Measurements from ENCODE around the gene CALML5. TPM values are rescaled to one million over a fixed set of nuclear protein-coding genes. Genes with fewer than 3 reads are reported as not detected.

Gene CALML5
- total RNA-seq, 1 donor from 2014 or later, result not detected

GRCh38 chr10:5497948-5498730, 1.2 kb downstream of the CALML5 start:
- Histone ChIP-seq H3K4me3 (no peak overlapping the region), H3K27me3 (no peaks in the 10 kb centered on the region), H3K4me2 (no peak overlapping the region), H2AFZ (replicated peaks) (no peak overlapping the region), H4K20me1 (ENCODE audit: low read depth) (no peaks in the 10 kb centered on the region), H3K4me1 (peaks cover 6% of the 10 kb centered on the region), H3K79me2 (ENCODE audit: low read depth) (no peaks in the 10 kb centered on the region), H3F3A (ENCODE audit: low read depth) (no peaks in the 10 kb centered on the region), H3K27ac (no peak overlapping the region), H3K9ac (no peak overlapping the region), H3K36me3 (no peaks in the 10 kb centered on the region), H3K9me3 (ENCODE audit: low read depth) (no peaks in the 10 kb centered on the region)
- Mint-ChIP-seq H3K4me3 (no peak overlapping the region), H3K27me3 (ENCODE audit: insufficient read depth, low read depth) (peaks cover 17% of the 10 kb centered on the region), H3K27ac (no peak overlapping the region), H3K9me3 (no peaks in the 10 kb centered on the region), H3K4me1 (peaks cover 11% of the 10 kb centered on the region), H3K36me3 (no peaks in the 10 kb centered on the region)
- DNase-seq (ENCODE audit: low spot score), result no peak
- no peak for TF ChIP-seq EZH2 (IDR thresholded peaks at IDR 0.05)
- TF ChIP-seq CTCF (IDR thresholded peaks at IDR 0.05), result no peak
- no peak for TF ChIP-seq EZH2phosphoT487 (IDR thresholded peaks at IDR 0.05)

- H3K27ac ChIP-seq, result no peak overlapping the region
- H3K79me2 ChIP-seq (ENCODE audit: low read depth), result no peaks in the 10 kb centered on the region
- H3K4me2 ChIP-seq, result no peak overlapping the region
- no peaks in the 10 kb centered on the region for H3K9me3 ChIP-seq (ENCODE audit: low read depth)
- no peak overlapping the region for H3K27ac Mint-ChIP-seq
- no peaks in the 10 kb centered on the region for H3K36me3 Mint-ChIP-seq
- peaks cover 10% of the 10 kb centered on the region for H3K4me1 Mint-ChIP-seq
- H3K4me3 Mint-ChIP-seq, result no peak overlapping the region
- H3F3A ChIP-seq (ENCODE audit: low read depth), result no peaks in the 10 kb centered on the region
- no peaks in the 10 kb centered on the region for H3K27me3 ChIP-seq
- H3K27me3 Mint-ChIP-seq (ENCODE audit: insufficient read depth, low read depth), result peaks cover 17% of the 10 kb centered on the region
- no peak overlapping the region for H3K9ac ChIP-seq
- H3K9me3 Mint-ChIP-seq, result no peaks in the 10 kb centered on the region
- no peaks in the 10 kb centered on the region for H3K36me3 ChIP-seq
- no peak for TF ChIP-seq CTCF (IDR thresholded peaks at IDR 0.05)
- TF ChIP-seq EZH2phosphoT487 (IDR thresholded peaks at IDR 0.05), result no peak
- TF ChIP-seq EZH2 (IDR thresholded peaks at IDR 0.05), result no peak
- peaks cover 6% of the 10 kb centered on the region for H3K4me1 ChIP-seq
- H4K20me1 ChIP-seq (ENCODE audit: low read depth), result no peaks in the 10 kb centered on the region
- no peak overlapping the region for H3K4me3 ChIP-seq
- no peak for DNase-seq (ENCODE audit: low spot score)
- no peak overlapping the region for H2AFZ ChIP-seq (replicated peaks)
Observed at GRCh38 chr10:5497289-5497688, 2.1 kb downstream of the CALML5 start.

GRCh38 chr10:5496261-5497250, 2.8 kb downstream of the CALML5 start:
- Mint-ChIP-seq H3K27me3 (ENCODE audit: insufficient read depth, low read depth) (peaks cover 17% of the 10 kb centered on the region), H3K9me3 (no peaks in the 10 kb centered on the region), H3K4me3 (no peak overlapping the region), H3K4me1 (peaks cover 10% of the 10 kb centered on the region), H3K27ac (no peak overlapping the region), H3K36me3 (no peaks in the 10 kb centered on the region)
- TF ChIP-seq EZH2phosphoT487 (IDR thresholded peaks at IDR 0.05) (no peak), EZH2 (IDR thresholded peaks at IDR 0.05) (no peak), CTCF (IDR thresholded peaks at IDR 0.05) (no peak)
- H3K9ac ChIP-seq, result no peak overlapping the region
- no peak overlapping the region for H3K4me2 ChIP-seq
- no peaks in the 10 kb centered on the region for H3K79me2 ChIP-seq (ENCODE audit: low read depth)
- DNase-seq (ENCODE audit: low spot score), result no peak
- H4K20me1 ChIP-seq (ENCODE audit: low read depth), result no peaks in the 10 kb centered on the region
- H3K27me3 ChIP-seq, result no peaks in the 10 kb centered on the region
- H2AFZ ChIP-seq (replicated peaks), result no peak overlapping the region
- peaks cover 6% of the 10 kb centered on the region for H3K4me1 ChIP-seq
- no peaks in the 10 kb centered on the region for H3K9me3 ChIP-seq (ENCODE audit: low read depth)
- H3K4me3 ChIP-seq, result no peak overlapping the region
- H3K27ac ChIP-seq, result no peak overlapping the region
- no peaks in the 10 kb centered on the region for H3K36me3 ChIP-seq
- H3F3A ChIP-seq (ENCODE audit: low read depth), result no peaks in the 10 kb centered on the region

All from neural progenitor cell (in vitro differentiated cells).